ENCODE results near the gene VMO1. TPM values are rescaled to one million over a fixed set of nuclear protein-coding genes. Genes with fewer than 3 reads are reported as not detected.

VMO1 gene
- total RNA-seq, 1 experiment from 2014 or later: not detected

DNA sequence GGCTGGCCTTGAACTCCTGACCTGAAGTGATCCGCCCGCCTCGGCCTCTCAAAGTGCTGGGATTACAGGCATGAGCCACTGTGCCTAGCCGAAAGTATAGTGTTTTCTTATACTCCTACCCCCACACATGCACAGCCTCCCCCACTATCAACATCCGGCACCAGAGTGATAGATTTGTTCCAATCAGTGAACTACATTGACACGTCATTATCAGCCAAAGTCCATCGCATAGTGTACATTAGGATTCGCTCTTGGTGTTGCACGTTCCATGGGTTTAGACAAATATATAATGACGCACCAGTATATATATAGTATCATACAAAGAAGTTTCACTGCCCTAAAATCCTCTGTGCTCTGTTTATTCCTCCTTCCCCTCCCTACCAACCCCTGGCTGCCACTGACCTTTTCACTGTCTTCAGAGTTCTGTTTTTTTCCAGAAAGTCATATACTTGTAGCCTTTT is 26.4 kb downstream of the VMO1 start:
- Mint-ChIP-seq H3K4me3 (no peak overlapping the region), H3K9me3 (no peaks in the 10 kb centered on the region), H3K27me3 (ENCODE audit: low read depth) (peaks cover 11% of the 10 kb centered on the region), H3K27ac (no peak overlapping the region; a peak in 1 of 7 replicates), H3K36me3 (ENCODE audit: insufficient read depth in 1 of 3, low read depth in 3 of 3) (no peaks in the 10 kb centered on the region), H3K4me1 (no peaks in the 10 kb centered on the region)
- Histone ChIP-seq H3K23me2 (ENCODE audit: insufficient read length, low read depth, low read length, poor library complexity, severe bottlenecking) (no peaks in the 10 kb centered on the region), H2BK120ac (ENCODE audit: low read depth, low read length, poor library complexity, severe bottlenecking) (no peak overlapping the region), H3K27ac (ENCODE audit: insufficient read length, low read depth, low read length) (no peak overlapping the region), H3K23ac (ENCODE audit: insufficient read length, low read depth, low read length) (no peak overlapping the region), H3K27me3 (ENCODE audit: insufficient read depth, low read length) (no peaks in the 10 kb centered on the region), H3K79me2 (ENCODE audit: insufficient read depth, low read length) (no peaks in the 10 kb centered on the region), H2BK12ac (ENCODE audit: insufficient read length, low read depth, low read length) (no peak overlapping the region), H3K79me1 (ENCODE audit: insufficient read depth, low read depth, low read length, poor library complexity, severe bottlenecking) (no peaks in the 10 kb centered on the region), H3K56ac (ENCODE audit: insufficient read length, low read depth, low read length) (no peak overlapping the region), H3K9me3 (ENCODE audit: control insufficient read depth, low read depth, low read length) (no peaks in the 10 kb centered on the region), H3K4ac (ENCODE audit: low read depth, low read length) (no peak overlapping the region), H4K91ac (ENCODE audit: insufficient read length, low read depth, low read length) (no peak overlapping the region), H3K18ac (ENCODE audit: insufficient read length, low read depth, low read length) (no peak overlapping the region), H3T11ph (ENCODE audit: low read length) (no peak overlapping the region), H3K4me1 (ENCODE audit: insufficient read depth, low read length) (no peaks in the 10 kb centered on the region), H4K8ac (replicated peaks; ENCODE audit: insufficient read length, low read depth, low read length) (no peak overlapping the region), H2AFZ (ENCODE audit: low read length) (no peak overlapping the region), H2BK15ac (ENCODE audit: low read depth, low read length) (no peak overlapping the region), H2BK5ac (ENCODE audit: insufficient read length, low read length) (no peak overlapping the region), H4K20me1 (ENCODE audit: control insufficient read depth, insufficient read depth, insufficient read length) (no peaks in the 10 kb centered on the region), H3K9ac (ENCODE audit: extremely low read depth, insufficient read length, low read length) (no peak overlapping the region), H4K5ac (ENCODE audit: insufficient read length, low read depth, low read length) (no peak overlapping the region), H3K4me2 (ENCODE audit: insufficient read depth, insufficient read length, low read length) (no peak overlapping the region), H2BK20ac (ENCODE audit: low read depth, low read length, poor library complexity, severe bottlenecking) (no peak overlapping the region), H2AK5ac (ENCODE audit: insufficient read length, low read length) (no peak overlapping the region), H3K14ac (ENCODE audit: insufficient read depth, low read length) (no peak overlapping the region)
- no peak for DNase-seq
- TF ChIP-seq, protein P1, sequence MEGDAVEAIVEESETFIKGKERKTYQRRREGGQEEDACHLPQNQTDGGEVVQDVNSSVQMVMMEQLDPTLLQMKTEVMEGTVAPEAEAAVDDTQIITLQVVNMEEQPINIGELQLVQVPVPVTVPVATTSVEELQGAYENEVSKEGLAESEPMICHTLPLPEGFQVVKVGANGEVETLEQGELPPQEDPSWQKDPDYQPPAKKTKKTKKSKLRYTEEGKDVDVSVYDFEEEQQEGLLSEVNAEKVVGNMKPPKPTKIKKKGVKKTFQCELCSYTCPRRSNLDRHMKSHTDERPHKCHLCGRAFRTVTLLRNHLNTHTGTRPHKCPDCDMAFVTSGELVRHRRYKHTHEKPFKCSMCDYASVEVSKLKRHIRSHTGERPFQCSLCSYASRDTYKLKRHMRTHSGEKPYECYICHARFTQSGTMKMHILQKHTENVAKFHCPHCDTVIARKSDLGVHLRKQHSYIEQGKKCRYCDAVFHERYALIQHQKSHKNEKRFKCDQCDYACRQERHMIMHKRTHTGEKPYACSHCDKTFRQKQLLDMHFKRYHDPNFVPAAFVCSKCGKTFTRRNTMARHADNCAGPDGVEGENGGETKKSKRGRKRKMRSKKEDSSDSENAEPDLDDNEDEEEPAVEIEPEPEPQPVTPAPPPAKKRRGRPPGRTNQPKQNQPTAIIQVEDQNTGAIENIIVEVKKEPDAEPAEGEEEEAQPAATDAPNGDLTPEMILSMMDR (conservative IDR thresholded peaks at IDR 0.05): no peak
- no CpG with 5 or more reads among the region's 10 CpGs for WGBS (ENCODE audit: extremely low coverage, insufficient read length, low lambda C conversion rate)
